Measurements from ENCODE around the gene IGFLR1.

DNA sequence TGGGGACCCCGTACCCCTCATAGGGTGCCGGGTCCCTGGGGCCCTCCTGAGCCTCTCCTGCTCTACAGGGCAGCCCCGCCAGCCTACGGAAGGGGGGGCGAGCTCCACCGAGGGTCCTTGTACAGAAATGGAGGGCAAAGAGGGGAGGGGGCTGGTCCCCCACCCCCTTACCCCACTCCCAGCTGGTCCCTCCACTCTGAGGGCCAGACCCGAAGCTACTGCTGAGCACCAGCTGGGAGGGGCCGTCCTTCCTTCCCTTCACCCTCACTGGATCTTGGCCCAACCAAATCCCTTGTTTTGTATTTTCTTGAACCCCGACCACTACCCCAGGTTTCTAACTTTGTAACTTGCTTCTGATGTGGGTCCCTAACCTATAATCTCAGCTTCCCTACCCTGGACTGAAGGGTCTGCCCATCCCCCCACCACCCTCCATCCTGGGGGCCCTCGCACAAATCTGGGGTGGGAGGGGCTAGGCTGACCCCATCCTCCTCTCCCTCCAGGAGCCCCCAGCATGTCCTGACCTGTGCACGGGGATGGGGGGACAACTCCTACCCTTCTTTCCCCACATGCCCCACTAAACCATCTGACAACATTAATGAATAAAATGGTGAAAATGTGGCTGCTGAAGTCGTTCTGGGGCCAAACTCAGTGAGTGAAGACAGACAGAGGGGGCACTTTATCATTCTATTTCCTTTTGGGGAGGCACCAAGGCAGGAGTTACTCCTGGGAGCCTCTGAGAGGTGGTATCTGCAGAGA lies 46.1 kb upstream of the IGFLR1 start:
- TF ChIP-seq, protein P1, sequence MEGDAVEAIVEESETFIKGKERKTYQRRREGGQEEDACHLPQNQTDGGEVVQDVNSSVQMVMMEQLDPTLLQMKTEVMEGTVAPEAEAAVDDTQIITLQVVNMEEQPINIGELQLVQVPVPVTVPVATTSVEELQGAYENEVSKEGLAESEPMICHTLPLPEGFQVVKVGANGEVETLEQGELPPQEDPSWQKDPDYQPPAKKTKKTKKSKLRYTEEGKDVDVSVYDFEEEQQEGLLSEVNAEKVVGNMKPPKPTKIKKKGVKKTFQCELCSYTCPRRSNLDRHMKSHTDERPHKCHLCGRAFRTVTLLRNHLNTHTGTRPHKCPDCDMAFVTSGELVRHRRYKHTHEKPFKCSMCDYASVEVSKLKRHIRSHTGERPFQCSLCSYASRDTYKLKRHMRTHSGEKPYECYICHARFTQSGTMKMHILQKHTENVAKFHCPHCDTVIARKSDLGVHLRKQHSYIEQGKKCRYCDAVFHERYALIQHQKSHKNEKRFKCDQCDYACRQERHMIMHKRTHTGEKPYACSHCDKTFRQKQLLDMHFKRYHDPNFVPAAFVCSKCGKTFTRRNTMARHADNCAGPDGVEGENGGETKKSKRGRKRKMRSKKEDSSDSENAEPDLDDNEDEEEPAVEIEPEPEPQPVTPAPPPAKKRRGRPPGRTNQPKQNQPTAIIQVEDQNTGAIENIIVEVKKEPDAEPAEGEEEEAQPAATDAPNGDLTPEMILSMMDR (IDR thresholded peaks at IDR 0.05; ENCODE audit: poor library complexity, severe bottlenecking): no peak
- TF ChIP-seq REST (IDR thresholded peaks at IDR 0.05; ENCODE audit: borderline replicate concordance) (no peak), EP300 (conservative IDR thresholded peaks at IDR 0.05; ENCODE audit: poor library complexity, severe bottlenecking) (no peak), POLR2AphosphoS5 (IDR thresholded peaks at IDR 0.05) (no peak), RAD21 (conservative IDR thresholded peaks at IDR 0.05) (no peak), TAF1 (IDR thresholded peaks at IDR 0.05; ENCODE audit: low read depth) (no peak), MXI1 (conservative IDR thresholded peaks at IDR 0.05; ENCODE audit: poor library complexity, severe bottlenecking) (no peak)
